ENCODE results near the gene BOLA1.
"Not testable (repeated sequence)": the region's sequence is repeated elsewhere in the genome, so short reads cannot be mapped to it uniquely, and the experiment has no call there.

The BOLA1 gene

GRCh38 chr1:149899460-149900284, at the start of gene BOLA1:
TSS of gene BOLA1 (plus strand) at chr1:149899568. CDS start at chr1:149900060, 492 bp downstream.
- DNase-seq: peak; percentile 95

GRCh38 chr1:149849947-149850360, 49.4 kb upstream of the BOLA1 start:
- DNase-seq: peak; percentile 66

GRCh38 chr1:149850732-149851345, 48.5 kb upstream of the BOLA1 start:
- DNase-seq: not testable (repeated sequence)

GRCh38 chr1:149851585-149852213, 47.7 kb upstream of the BOLA1 start:
- DNase-seq: not testable (repeated sequence)

GRCh38 chr1:149852263-149852662, 47.1 kb upstream of the BOLA1 start:
- not testable (repeated sequence) for DNase-seq

- not testable (repeated sequence) for DNase-seq
These were observed 39.1 kb upstream of the BOLA1 start for GRCh38 chr1:149860271-149860670.

- DNase-seq: not testable (repeated sequence)
These were observed 38.5 kb upstream of the BOLA1 start for GRCh38 chr1:149860684-149861496.

GRCh38 chr1:149861497-149862054, 37.8 kb upstream of the BOLA1 start:
- DNase-seq: not testable (repeated sequence)

GRCh38 chr1:149866887-149867286, 32.5 kb upstream of the BOLA1 start:
- DNase-seq: not testable (repeated sequence)

GRCh38 chr1:149873060-149873459, 26.3 kb upstream of the BOLA1 start:
- not testable (repeated sequence) for DNase-seq

GRCh38 chr1:149877211-149877946, 22.0 kb upstream of the BOLA1 start:
- no peak for DNase-seq

- DNase-seq: no peak
These were observed 19.8 kb upstream of the BOLA1 start for GRCh38 chr1:149879556-149879955.

- DNase-seq: no peak
These were observed 17.5 kb upstream of the BOLA1 start for GRCh38 chr1:149881876-149882275.

GRCh38 chr1:149883598-149884247, 15.6 kb upstream of the BOLA1 start:
- DNase-seq: no peak

GRCh38 chr1:149884433-149885338, 14.7 kb upstream of the BOLA1 start:
- peak; percentile 87 for DNase-seq

GRCh38 chr1:149885339-149886120, 13.8 kb upstream of the BOLA1 start:
- DNase-seq: peak; percentile 93

- DNase-seq: not testable (repeated sequence)
These were observed 13.3 kb upstream of the BOLA1 start for GRCh38 chr1:149886121-149886395.

GRCh38 chr1:149886396-149887195, 12.8 kb upstream of the BOLA1 start:
- DNase-seq: peak; percentile 99

GRCh38 chr1:149887196-149887455, 12.2 kb upstream of the BOLA1 start:
- not testable (repeated sequence) for DNase-seq

All from hematopoietic multipotent progenitor cell treated with erythropoietin and hydrocortisone succinate and interleukin-3 and kit ligand, for 8 days (in vitro differentiated cells).